Activated B cell treated with CpG ODN at 0.5 μM for 24 hours (primary cell): ENCODE results near the gene AGBL4. TPM values are rescaled to one million over a fixed set of nuclear protein-coding genes. Genes with fewer than 3 reads are reported as not detected.

ENCODE experiments used
- ATAC-seq: fragments of 200-7000 bp; cut with Tn5 transposase; one replicate; pipeline ENCODE4 v1.10.0; 2021; ENCODE audit warnings: low read depth, mild to moderate bottlenecking, moderate library complexity
- CTCF ChIA-PET: fragments of 350-600 bp; sonication (Branson Sonifier 250); formaldehyde crosslinking; loops from one replicate; lab custom pipeline; 2021; ENCODE audit warnings: antibody characterized with exemption; lab: Charles Lee
- POLR2A ChIA-PET: fragments of 350-600 bp; sonication (Branson Sonifier 250); formaldehyde crosslinking; loops from one replicate; lab custom pipeline; 2021; ENCODE audit warnings: antibody characterized with exemption; lab: Charles Lee
- DNase-seq: peaks from one replicate; pipeline ENCODE4 v3.0.0; 2022
- H3K27ac Mint-ChIP-seq: one replicate; pipeline ENCODE4 v1.8.0; 2020; ENCODE audit warnings: mixed read lengths
- H3K27me3 Mint-ChIP-seq: one replicate; pipeline ENCODE4 v1.8.0; 2021; ENCODE audit warnings: mixed read lengths
- H3K36me3 Mint-ChIP-seq: one replicate; pipeline ENCODE4 v1.8.0; 2021; ENCODE audit warnings: low read depth, mixed read lengths
- H3K4me1 Mint-ChIP-seq: one replicate; pipeline ENCODE4 v1.8.0; 2021; ENCODE audit warnings: mixed read lengths
- H3K4me3 Mint-ChIP-seq: one replicate; pipeline ENCODE4 v1.8.0; 2020; ENCODE audit warnings: mild to moderate bottlenecking, mixed read lengths
- H3K9me3 Mint-ChIP-seq: one replicate; pipeline ENCODE4 v1.8.0; 2020; ENCODE audit warnings: mixed read lengths
- intact Hi-C: fragments of 100-400 bp; cut with micrococcal nuclease; formaldehyde crosslinking; loops from one replicate; pipeline ENCODE4 v1.15.1; 2024
- total RNA-seq: library from RNA; stranded (reverse); gene quantifications from 2 replicates; pipeline ENCODE4 v1.2.3, GENCODE V29; 2022
- TF ChIP-seq, protein P1 (sequence below): fragments of 200-600 bp; IDR thresholded peaks from one replicate; pipeline ENCODE4 v1.8.0; 2022; ENCODE audit warnings: antibody characterized with exemption, mild to moderate bottlenecking

AGBL4 gene
- total RNA-seq, 1 donor from 2014 or later, result 0.24 TPM

DNA sequence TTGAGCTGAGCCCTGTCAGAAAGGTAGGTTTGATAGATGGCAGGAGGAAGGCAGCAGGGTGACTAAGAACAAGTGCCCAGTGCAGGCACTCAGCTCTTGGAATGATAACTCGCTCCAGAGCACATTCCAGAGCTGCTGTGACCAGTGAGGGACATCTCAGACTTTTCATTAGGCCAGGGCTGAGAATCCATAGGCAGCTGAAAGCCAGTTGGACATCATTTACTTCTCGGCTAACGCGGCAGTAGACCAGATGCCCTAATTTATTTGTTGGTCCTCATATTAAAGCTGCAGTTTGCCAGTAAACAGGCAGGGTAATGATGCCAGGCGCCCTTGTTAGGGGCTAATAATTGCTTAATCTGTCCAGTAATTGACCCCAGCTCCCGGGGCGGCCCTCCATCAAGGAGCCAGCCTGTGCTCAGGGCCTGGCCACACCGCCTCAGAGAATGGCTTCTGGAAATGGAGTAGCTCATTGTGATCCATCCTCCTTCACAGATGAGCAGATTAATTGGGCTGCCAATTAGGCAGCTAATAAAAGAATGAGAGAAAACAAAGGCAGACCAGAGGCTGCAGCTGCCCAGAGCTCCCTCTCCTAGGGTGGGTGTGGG lies 1369.0 kb downstream of the AGBL4 start:
- Mint-ChIP-seq H3K4me1 (peaks cover 7% of the 10 kb centered on the region), H3K4me3 (no peak overlapping the region), H3K27ac (no peak overlapping the region), H3K36me3 (no peaks in the 10 kb centered on the region), H3K27me3 (peaks cover 2% of the 10 kb centered on the region), H3K9me3 (no peaks in the 10 kb centered on the region)
- TF ChIP-seq, protein P1, sequence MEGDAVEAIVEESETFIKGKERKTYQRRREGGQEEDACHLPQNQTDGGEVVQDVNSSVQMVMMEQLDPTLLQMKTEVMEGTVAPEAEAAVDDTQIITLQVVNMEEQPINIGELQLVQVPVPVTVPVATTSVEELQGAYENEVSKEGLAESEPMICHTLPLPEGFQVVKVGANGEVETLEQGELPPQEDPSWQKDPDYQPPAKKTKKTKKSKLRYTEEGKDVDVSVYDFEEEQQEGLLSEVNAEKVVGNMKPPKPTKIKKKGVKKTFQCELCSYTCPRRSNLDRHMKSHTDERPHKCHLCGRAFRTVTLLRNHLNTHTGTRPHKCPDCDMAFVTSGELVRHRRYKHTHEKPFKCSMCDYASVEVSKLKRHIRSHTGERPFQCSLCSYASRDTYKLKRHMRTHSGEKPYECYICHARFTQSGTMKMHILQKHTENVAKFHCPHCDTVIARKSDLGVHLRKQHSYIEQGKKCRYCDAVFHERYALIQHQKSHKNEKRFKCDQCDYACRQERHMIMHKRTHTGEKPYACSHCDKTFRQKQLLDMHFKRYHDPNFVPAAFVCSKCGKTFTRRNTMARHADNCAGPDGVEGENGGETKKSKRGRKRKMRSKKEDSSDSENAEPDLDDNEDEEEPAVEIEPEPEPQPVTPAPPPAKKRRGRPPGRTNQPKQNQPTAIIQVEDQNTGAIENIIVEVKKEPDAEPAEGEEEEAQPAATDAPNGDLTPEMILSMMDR, result no peak
- no peak for DNase-seq
- ChIA-PET CTCF (no interaction called here), POLR2A (no interaction called here)
- intact Hi-C loops, result no loop called here
- no peak for ATAC-seq

DNA sequence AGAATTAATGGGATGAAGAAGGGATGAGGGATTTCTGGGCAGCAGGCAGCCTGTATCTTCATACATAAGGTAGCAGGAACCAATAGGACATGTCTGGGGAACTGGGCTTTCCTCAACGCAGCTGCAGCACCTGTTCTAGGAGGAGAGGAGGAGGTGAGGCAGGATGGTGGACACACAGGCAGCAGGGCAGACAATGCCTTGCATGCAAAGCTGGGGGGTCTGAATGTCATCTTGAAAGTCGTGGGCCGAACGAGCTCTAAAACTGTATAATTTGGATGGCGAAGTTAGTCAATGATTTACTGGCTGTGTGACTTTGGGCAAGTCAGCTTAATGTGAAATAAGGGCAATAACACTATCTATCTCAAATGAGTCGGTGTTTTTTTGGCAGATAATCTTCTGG lies 1371.4 kb downstream of the AGBL4 start:
- Mint-ChIP-seq H3K9me3 (no peaks in the 10 kb centered on the region), H3K4me3 (no peak overlapping the region), H3K36me3 (no peaks in the 10 kb centered on the region), H3K27me3 (peaks cover 2% of the 10 kb centered on the region), H3K27ac (no peak overlapping the region), H3K4me1 (no peaks in the 10 kb centered on the region)
- POLR2A ChIA-PET, result no interaction called here
- CTCF ChIA-PET, result no interaction called here
- intact Hi-C loops, result no loop called here
- DNase-seq, result no peak
- ATAC-seq, result no peak
- TF ChIP-seq, protein P1, result no peak

DNA sequence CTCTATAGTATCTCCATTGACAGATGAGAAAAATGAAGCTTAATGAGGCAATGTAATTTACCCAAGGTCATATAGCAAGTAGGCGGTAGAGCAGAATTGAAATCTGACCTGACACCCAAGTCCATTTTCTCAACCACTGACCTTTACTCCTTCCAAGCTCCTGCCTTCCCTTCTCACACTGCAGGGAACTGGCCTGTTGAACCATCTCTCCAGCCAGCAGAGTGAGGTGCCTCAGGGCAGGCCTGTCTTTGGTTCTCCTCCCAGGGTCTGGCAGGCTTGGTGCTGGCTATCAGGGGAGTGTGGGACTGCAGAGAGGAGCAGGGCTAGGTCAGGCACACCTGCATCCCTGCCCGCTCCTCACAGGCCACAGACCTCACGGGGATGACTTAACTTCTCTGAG lies 1373.9 kb downstream of the AGBL4 start:
- ATAC-seq, result no peak
- H3K27me3 Mint-ChIP-seq, result peaks cover 1% of the 10 kb centered on the region

DNA sequence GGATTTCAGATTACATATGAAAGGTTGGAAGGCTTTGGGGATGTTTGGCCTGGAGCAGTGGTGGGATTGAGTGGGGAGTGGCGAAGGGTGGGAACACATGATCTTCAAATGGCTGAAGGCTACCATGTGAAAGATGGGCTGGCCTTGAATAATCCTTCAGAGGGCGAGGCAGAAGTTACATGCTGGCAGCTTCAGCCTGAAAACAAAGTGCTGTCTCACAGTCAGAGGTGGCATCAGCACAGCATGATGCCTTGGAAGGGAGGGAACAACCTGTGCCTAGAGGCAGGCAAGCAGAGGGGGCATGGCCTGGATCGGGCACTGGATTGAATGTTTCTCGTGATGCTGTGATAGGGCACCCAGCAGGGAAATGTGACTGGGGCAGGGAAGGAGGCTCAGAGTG lies 1377.9 kb downstream of the AGBL4 start:
- TF ChIP-seq, protein P1, result no peak
- no peak for ATAC-seq
- ChIA-PET POLR2A (no interaction called here), CTCF (no interaction called here)
- H3K4me3 Mint-ChIP-seq, result no peak overlapping the region
- H3K9me3 Mint-ChIP-seq, result no peaks in the 10 kb centered on the region
- intact Hi-C loops, result no loop called here
- H3K36me3 Mint-ChIP-seq, result no peaks in the 10 kb centered on the region
- H3K4me1 Mint-ChIP-seq, result no peaks in the 10 kb centered on the region
- no peaks in the 10 kb centered on the region for H3K27me3 Mint-ChIP-seq
- DNase-seq, result no peak
- H3K27ac Mint-ChIP-seq, result no peak overlapping the region

More for the DNA sequence above, 1373.9 kb downstream of the AGBL4 start:
- Mint-ChIP-seq H3K4me1 (no peaks in the 10 kb centered on the region), H3K9me3 (no peaks in the 10 kb centered on the region), H3K36me3 (no peaks in the 10 kb centered on the region), H3K27ac (no peak overlapping the region), H3K4me3 (no peak overlapping the region)
- intact Hi-C loops, result no loop called here
- POLR2A ChIA-PET, result no interaction called here
- DNase-seq, result no peak
- TF ChIP-seq, protein P1, result no peak
- CTCF ChIA-PET, result no interaction called here

DNA sequence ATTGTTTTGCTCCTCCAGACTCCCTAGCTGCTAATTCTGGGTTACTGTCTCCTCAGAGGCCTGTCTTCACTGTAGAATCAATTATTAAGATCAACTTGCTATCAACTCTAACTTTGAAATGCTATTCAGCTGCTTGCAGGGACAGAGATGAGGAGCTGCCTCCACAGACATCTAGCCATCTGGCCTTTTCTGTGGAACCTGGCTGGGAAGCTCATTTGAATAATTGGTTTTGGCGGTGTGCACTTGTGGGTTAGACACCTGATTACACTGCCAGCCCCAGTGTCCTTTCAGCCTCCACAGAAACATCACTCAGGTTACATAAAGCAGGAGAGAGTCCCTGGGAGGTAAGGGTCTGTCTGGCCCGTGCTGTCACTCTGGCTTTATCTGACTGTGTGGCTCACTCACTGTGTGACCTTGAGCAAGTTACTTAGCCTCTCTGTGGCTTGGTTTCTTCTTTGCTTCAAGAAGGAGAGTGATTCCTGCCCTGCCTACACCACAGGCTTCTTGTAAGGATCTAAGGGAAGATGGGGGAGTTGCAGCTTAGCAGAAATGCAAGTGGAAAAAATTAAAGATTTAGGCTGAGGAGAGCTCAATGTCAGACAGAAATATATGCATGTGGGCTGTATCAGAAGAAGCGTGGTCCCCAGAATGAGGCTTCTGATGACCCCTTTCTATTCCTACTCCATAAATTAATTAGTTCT lies 1378.7 kb downstream of the AGBL4 start:
- H3K36me3 Mint-ChIP-seq, result no peaks in the 10 kb centered on the region
- CTCF ChIA-PET, result no interaction called here
- no peaks in the 10 kb centered on the region for H3K9me3 Mint-ChIP-seq
- no peak overlapping the region for H3K27ac Mint-ChIP-seq
- no peak overlapping the region for H3K4me3 Mint-ChIP-seq
- H3K27me3 Mint-ChIP-seq, result no peaks in the 10 kb centered on the region
- TF ChIP-seq, protein P1, result no peak
- DNase-seq (no peak), ATAC-seq (no peak)
- intact Hi-C loops, result no loop called here
- POLR2A ChIA-PET, result no interaction called here
- H3K4me1 Mint-ChIP-seq, result no peaks in the 10 kb centered on the region
